K562 (cell line): Measurements from ENCODE around the gene PDE8A. TPM values are rescaled to one million over a fixed set of nuclear protein-coding genes. Genes with fewer than 3 reads are reported as not detected.

Experiments
- BACH1 ChIP-seq: fragments of 200-800 bp; sonication (Bioruptor generic); IDR thresholded peaks from 2 replicates; pipeline ENCODE4 v1.6.1; 2016; ENCODE audit warnings: missing genetic modification characterization, missing compliant biosample characterization
- CUX1 ChIP-seq: fragments of 200-800 bp; sonication (Bioruptor generic); IDR thresholded peaks from 2 replicates; pipeline ENCODE4 v1.6.1; 2016; ENCODE audit warnings: missing genetic modification characterization, missing compliant biosample characterization
- ETS1 ChIP-seq: conservative IDR thresholded peaks from 2 replicates; pipeline ENCODE4 v1.6.1; 2011; ENCODE audit warnings: low read depth, mild to moderate bottlenecking, low read length; ENCODE audit not compliant: control insufficient read depth
- POLR2AphosphoS2 ChIP-seq: IDR thresholded peaks from 2 replicates; pipeline ENCODE4 v1.6.1; 2012; ENCODE audit warnings: low read length, improper control_type of control experiment
- RBBP5 ChIP-seq: fragments of 200-600 bp; sonication (generic); IDR thresholded peaks from 2 replicates; pipeline ENCODE4 v1.6.1; 2012; ENCODE audit warnings: borderline replicate concordance, mild to moderate bottlenecking, low read length, control low read depth, inconsistent platforms; ENCODE audit not compliant: insufficient read depth, poor library complexity, severe bottlenecking
- RBM25 ChIP-seq: fragments of 200-400 bp; formaldehyde crosslinking; IDR thresholded peaks from 2 replicates; pipeline ENCODE4 v1.6.1; 2018; ENCODE audit warnings: low read length, low read depth, moderate library complexity; ENCODE audit not compliant: severe bottlenecking
- REST ChIP-seq, 2 experiments: fragments of 450-650 bp; formaldehyde crosslinking in 1 of 2; IDR thresholded peaks; 2 replicates each; pipeline versions ENCODE4 v1.4.0 to v1.6.1; 2014 to 2020; ENCODE audit warnings: mild to moderate bottlenecking in 2 of 2, borderline replicate concordance in 1 of 2, low read depth in 1 of 2
- SREBF1 ChIP-seq: fragments of 150-350 bp; IDR thresholded peaks from 2 replicates; pipeline ENCODE4 v1.6.1; 2014; ENCODE audit warnings: antibody characterized with exemption, low read depth, low read length, borderline replicate concordance
- TAL1 ChIP-seq: fragments of 450-650 bp; IDR thresholded peaks from 2 replicates; pipeline ENCODE4 v1.6.1; 2016; ENCODE audit warnings: mild to moderate bottlenecking
- ZBTB1 ChIP-seq: sonication (generic); formaldehyde crosslinking; IDR thresholded peaks from 2 replicates; pipeline ENCODE4 v1.8.1; 2023; ENCODE audit warnings: missing genetic modification reagents, low read depth, mild to moderate bottlenecking, borderline replicate concordance
- ZKSCAN8 ChIP-seq: fragments of 200-800 bp; sonication (Bioruptor generic); IDR thresholded peaks from 2 replicates; pipeline ENCODE4 v1.6.1; 2016; ENCODE audit warnings: missing genetic modification characterization, missing compliant biosample characterization
- polyA plus RNA-seq, 8 experiments: library from polyadenylated mRNA; depleted of rRNA in 4 of 8; stranded (reverse) in 5 of 8; unstranded in 3 of 8; fragments of >200 nt; fragmentation: Nextera tagmentation in 2 of 8; fragmentation: Illumina TruSeq in 1 of 8; extraction: Ambion mirVana in 2 of 8; extraction: Trizol in 1 of 8; gene quantifications; 2 replicates each; pipeline versions ENCODE4 v1.2.1 to v1.2.3, GENCODE V29; 2011 to 2014; ENCODE audit warnings: inconsistent platforms in 1 of 8, missing spikeins in 1 of 8
- total RNA-seq, 7 experiments: library from RNA; depleted of rRNA in 6 of 7; stranded (reverse); fragments of >200 nt in 6 of 7; fragmentation: Illumina TruSeq in 2 of 7; extraction: Trizol in 2 of 7; gene quantifications; 2 replicates each; pipeline versions ENCODE4 v1.2.1 to v1.2.3, GENCODE V29; 2011 to 2021; ENCODE audit warnings: low replicate concordance in 1 of 7

PDE8A gene
- total and polyA plus RNA-seq, 9 of the 15 experiments (the other 6 are each of a cell fraction or from before 2014, with no cell fraction given), result 5.9 to 40.3 (median 19.8) TPM

GRCh38 chr15:84981711-84982300 lies at the start of gene PDE8A (continued):
- TF ChIP-seq REST (IDR thresholded peaks at IDR 0.05; ENCODE audit: borderline replicate concordance) (no peak), REST (CRISPR knock-in tag; IDR thresholded peaks at IDR 0.05; ENCODE audit: low read depth) (0 out of 2 replicates have a peak, but pooled peaks have one; percentile 18), TAL1 (no peak), CUX1 (CRISPR knock-in tag) (no peak), POLR2AphosphoS2 (no peak), ETS1 (0 out of 2 replicates have a peak, but pooled peaks have one; percentile 34), BACH1 (tag) (no peak), RBBP5 (peak; percentile 79), ZKSCAN8 (0 out of 2 replicates have a peak, but pooled peaks have one; percentile 12), ZBTB1 (CRISPR knock-in tag) (no peak; the same call in 1 of the 2 replicates), RBM25 (peak; percentile 39), SREBF1 (no peak)
